GM18909 (cell line): ENCODE results near the gene SCCPDH.
"Not testable (repeated sequence)": the region's sequence is repeated elsewhere in the genome, so short reads cannot be mapped to it uniquely, and the experiment has no call there.

Experiments
- ATAC-seq: cut with Tn5 transposase; IDR thresholded peaks from one replicate; pipeline ENCODE4 v1.9.1; 2021; ENCODE audit warnings: mild to moderate bottlenecking; ENCODE audit not compliant: unreplicated experiment, poor library complexity

The SCCPDH gene

DNA sequence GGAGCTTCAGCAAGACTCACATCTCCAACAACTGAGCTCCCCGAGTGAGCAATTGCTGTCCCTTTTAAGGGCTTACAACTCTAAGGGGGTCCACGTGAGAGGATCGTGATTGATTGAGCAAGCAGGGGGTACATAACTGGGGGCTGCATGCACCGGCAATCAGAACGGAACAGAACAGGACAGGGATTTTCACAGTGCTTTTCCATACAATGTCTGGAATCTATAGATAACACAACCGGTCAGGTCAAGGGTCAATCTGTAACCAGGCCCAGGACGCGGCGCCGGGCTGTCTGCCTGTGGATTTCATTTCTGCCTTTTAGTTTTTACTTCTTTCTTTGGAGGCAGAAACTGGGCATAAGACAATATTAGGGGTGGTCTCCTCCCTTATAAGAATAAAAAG is 21.9 kb downstream of the SCCPDH start:
- ATAC-seq: not testable (repeated sequence)

DNA sequence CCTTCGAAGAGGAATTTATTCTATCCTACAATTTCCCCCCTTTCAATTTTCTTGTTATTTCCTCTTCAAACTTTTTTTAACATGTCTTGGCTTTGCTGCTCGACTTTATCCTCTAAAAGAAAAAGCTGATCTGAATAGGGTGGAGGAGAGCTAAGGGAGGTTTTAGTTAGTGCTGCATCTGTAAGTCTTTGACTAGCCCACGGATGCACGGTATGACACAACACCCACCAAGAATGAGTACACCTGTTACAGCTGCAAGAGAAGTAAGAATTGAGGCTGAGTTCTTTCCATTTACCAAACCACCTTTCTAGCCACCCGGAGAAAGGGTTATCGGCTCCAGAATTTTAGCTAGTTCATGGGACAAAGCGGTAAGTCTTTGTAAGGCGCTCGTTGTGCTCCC is 23.8 kb downstream of the SCCPDH start:
- no peak for ATAC-seq

DNA sequence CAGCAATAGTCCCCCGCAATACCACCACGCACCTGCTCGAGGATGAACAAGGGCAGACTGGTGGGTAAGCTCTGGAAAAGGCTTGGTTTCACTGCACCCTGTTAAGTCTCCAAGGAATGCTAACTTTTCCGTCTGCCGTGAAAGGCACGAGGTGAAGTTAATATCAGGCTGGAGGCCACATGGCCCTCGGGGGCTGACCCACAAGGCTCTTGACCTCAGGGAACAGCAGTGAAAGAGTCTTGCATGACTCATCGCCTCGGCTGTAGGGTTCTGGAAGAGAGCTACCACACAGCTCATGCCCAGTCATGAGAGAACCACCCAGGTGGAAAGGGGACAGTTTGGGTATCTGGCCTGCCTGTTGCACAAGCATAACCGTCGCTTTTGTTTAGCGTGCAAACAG is 24.7 kb downstream of the SCCPDH start:
- no peak for ATAC-seq

DNA sequence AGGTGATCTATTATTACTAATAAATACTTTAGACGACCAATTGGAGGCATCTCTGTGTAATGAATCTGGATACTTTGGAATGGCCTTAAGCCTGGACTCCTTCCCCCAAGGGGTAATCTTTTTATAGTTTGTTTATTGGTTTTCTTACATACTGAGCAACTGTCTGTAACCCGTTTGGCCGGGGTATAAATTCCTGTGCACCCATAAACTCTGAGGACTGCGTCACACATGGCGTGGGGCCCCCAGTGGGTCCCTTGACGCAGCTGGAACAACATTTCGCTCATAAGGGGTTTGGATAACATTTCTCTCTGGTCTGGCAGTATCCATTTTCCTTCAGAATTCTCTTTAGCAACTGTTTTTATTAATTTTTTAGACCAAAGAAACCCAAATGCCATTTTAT is 26.5 kb downstream of the SCCPDH start:
- ATAC-seq: no peak

DNA sequence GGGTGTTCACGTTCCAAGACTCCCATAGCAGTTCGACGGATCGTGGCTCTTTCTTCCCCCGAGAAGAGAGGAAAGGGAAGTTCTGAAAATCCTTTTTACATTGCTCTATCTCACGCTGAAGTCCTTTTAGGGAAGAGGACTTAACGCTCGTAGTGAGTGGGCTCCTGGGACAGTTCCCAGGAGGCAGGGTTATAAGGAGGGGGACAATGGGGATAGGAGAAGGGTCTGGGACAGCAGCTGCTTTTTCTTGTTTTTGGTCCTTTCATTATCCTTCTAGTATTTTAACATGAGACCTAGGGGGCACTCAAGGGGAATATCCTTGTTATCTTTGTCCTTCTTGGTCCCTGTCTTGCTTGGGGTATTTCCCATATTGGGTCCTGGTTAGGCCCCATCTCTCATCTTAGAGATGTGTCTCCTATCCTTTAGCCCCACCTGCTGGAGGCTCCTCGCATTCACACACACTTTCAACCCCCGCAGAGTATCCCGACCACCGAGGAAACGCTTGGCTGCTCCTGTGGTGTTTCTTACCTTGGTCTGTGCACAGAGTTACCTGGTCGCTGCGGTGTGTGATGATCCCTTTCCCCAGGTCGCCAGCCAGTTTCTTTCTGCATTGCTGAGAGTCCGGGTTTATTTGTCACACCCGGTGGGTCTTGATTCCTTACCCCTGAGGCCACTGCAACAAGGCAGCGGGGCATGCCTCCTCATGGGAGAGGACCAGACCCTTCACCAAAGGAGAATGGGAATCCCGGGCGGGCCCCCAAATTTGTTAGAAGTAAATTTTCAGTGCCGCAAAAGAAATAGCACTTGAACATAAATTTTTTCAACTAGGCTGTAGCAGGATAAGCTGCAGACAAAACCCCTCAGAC is 29.7 kb downstream of the SCCPDH start:
- peak; percentile 93 for ATAC-seq

DNA sequence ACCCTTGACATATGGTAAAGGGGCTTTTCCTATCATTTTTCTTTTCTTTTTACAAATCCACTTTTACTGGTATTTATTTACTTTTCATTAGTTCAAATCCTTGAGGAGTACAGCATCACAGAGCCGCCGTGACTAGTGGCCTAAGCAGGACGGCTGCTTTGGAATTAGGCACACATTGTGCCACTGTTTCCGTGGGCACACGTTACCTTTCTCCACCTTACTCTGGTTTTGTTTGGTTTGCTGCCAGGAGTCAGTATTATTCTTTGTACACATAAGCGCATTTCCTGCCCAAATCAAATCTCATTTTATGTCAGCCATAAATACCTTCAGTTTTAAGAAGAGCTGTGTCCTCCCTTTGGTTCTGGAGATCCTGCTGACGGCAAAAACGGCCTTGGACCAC is 31.2 kb downstream of the SCCPDH start:
- ATAC-seq: no peak

DNA sequence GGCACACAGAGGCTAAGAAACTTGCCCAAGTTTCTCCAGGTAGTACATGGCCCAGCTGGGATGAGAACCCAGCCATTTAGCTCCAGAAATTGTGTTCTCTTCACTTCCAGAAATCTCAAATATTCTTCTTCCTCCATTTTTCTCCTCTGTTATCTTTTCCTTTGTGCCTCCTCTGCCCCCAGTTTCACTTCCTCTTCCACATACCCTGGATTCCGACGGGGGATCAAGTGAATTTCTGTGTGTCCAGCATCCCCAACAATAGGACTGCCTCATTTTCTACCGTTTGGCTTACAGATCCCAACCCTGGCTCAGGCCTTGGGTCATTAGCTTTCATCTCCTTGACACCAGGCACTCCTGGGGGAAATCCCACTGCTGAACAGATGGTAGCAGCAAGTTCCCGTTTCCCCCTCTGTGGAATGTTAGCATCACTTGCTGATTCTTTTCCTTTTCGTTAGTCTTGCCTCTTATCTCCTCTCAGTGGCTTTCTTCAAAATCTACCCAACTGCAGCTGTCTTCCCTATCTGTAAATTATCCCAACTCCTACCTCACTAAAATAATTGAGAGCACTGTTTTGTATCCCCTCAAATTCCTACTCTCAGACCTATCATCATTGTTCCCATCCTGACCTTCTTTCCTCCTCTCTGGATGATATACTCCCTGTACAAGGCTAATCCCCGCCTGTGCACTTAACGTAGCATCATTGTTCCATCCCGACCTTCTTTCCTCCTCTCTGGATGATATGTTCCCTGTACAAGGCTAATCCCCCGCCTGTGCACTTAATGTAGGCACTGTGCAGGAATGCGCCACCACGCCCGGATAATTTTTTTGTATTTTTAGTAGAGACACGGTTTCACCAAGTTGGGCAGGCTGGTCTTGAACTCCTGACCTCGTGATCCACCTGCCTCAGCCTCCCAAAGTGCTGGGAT is 36.5 kb downstream of the SCCPDH start:
- ATAC-seq: no peak

DNA sequence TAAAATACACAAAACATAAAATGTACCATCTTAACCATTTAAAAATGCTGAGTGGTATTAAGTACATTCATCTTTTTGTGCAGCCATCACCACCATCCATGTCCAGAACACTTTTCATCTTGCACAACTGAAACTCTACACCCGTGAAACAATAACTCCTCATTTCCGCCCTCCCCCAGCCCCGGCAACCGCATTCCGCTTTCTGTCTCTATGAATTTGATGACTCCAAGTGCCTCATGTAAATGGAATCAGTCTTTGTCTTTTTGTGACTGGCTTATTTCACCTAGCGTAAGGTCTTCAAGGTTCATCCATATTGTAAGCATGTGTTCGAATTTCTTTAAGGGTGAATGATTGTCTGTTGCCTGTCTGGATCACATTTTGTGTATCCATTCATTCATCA is 37.2 kb downstream of the SCCPDH start:
- no peak for ATAC-seq

DNA sequence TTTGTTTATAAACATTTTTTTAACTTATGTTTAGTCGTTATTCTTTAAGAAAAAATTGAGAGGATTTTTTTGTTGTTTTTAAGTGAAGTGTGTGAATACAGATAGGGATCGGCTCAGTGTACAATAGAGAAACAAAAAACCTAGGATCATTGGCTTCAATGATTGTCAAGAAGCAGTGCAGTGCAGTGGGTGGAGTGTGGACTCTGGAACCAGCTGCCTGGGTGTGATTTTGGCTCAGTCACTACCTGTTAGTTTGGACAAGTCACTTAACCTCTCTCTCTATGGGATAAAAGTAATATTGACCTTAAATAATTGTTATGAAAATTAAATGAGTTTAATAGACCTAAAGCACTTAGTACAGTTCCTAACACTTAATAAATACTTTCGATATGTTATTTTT is 41.3 kb downstream of the SCCPDH start:
- no peak for ATAC-seq

DNA sequence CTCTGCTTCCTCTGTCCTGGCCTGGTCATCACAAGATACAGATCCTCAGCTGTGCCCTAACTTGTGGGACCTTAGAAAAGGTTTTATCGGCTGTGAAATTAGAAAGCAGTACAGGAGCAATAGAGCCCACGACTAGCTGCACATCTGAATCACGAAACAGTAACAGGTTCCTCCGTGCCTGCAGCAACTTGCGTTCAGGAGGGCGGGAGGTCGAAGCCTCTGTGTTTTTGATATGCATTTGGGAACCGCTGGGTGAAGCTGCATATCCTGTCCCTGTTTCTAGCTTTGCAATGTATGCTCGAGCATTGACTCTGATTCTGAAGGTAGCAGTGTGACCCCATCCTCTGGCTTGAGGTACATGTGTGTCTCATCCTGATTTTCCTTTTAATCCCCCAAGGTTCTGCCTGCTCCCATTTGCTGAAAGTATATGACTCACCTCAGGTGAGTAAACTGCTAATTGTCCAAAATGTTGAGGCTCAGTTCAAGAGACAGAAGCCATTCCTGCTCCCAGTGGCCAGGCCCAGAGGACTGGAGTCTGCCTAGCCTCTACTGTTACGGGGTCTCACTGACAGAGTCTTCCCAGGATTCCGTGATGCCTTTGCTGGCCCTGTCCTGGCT is 44.3 kb downstream of the SCCPDH start:
- ATAC-seq: no peak

DNA sequence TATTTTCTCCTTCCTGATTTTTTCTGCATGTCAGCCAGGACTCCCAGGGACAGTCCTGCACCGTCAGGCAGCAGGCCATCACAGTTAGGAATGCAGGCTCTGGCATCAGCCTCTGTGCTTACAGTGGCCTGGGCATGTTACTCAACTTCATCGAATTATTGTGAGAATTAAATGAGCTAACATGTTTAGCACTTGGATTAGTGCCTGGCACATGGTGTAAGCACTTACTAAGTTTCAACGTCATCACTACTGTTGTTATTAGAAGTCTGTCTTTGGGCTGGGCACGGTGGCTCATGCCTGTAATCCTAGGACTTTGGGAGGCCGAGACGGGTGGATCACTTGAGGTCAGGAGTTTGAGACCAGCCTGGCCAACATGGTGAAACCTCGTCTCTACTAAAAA is 45.1 kb downstream of the SCCPDH start:
- no peak for ATAC-seq

DNA sequence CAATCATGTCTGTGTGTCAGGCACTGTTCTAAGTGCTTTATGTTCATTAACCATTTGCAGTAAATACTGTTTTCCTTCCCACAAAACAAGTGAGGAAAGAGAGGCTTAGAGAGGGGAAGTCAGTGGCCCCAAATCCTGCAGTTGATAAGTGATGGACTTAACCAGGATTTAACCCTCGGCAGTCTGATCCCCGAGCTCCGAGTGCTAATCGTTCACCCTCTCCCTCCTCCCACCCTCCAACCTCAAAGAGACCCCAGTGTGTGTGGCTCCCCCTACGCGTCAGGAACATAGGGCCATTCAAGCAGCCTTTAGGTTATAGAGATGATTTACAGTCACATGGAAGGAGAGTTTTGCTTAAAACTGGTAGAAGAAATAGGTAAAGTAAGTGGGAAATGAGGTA is 47.2 kb downstream of the SCCPDH start:
- ATAC-seq: no peak

DNA sequence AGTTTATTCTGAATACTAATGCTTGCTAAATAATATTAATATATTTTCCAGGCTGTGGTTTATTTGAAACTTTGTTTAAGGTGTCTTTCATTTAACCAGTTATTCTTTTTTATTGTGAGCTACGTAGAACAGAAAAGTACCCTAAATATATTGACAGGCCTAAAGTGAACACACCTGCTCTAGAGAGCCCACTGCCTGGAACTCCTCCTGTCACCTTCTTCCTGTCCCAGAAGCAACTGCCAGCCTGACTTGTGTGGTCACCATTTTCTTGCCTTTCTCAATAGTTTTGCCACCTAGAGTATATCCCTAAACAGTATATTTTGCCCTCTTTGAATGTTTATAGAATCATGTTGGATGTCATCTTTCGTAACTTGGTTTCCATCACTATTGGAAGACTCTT is 48.5 kb downstream of the SCCPDH start:
- ATAC-seq: peak; percentile 19

DNA sequence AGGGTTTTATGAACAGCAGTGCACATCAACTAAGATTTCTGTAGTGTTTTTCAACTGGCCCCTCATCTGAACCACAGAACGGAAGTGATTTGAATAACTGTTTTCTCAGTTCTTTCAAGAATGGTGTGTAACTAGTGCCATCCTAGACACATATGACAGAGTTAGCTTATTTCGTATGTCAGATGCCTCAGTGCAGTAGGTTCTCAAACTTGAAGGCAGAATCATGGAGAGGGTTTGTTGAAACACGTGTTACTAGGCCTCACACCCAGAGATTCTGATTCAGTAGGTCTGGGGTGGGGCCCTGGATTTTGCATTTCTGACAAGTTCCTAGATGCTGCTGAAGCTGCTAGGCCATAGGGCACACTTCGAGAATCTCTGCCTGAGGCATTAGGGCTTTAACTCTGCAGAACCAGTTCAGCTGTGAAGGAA is 49.0 kb downstream of the SCCPDH start:
- peak; percentile 99 for ATAC-seq

DNA sequence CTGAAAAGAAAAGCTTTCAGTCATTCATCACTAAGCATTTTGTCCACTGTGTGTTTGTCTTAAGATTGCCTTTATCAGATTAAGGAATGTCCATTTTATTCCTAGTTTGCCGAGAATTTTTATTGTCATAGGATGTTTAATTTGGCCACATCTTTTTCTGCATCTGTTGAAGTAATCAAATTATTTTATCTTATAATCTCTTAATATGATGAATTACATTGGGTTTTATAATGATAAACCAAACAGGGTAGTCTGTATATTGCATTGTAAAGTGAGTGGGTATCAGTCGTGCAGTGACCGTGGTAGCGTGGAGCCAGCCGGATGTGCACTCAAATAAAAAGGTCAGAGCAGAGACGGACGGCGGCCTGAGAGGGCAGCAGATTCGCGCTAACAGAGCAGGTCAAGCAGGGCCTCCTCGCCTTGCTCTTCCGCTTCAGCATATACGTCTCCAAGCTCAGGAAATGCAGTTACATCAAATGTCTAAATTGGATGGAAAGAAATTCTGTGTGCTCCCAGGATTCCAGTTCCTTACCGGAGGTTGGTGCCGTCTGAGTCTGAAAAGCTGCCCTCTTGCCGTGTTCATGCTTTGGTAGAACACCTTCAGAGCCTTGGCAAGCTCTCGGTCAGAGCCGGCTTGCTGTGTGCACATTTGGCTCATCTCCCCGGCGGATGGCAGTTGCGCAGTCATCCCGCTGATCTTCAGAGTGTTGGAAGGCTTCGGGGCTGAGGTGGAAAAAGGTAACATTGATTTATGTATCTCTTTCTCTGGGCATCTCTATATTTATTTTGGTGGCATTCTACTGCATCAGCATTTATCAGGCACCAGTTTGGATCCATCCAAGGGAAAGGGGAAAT is 51.5 kb downstream of the SCCPDH start:
- no peak for ATAC-seq

DNA sequence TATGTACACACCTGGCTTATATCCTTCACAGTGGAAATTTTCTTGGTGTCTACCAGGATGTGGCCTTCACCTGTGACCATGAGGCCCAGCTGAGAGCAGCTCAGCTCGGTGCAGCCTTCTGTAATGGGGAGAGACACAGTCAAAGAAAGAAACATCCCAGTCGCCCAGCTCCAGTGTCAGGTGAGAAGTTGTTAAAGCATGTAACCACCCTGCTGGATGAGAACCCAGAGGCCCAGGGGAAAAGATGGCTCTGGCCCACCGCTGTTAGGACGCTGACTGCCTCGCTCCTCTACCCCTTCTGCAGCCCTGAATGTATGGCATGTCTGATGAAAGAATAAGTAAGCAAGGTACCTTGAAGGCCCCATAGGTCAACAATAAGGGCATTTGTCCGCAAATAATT is 52.7 kb downstream of the SCCPDH start:
- no peak for ATAC-seq

DNA sequence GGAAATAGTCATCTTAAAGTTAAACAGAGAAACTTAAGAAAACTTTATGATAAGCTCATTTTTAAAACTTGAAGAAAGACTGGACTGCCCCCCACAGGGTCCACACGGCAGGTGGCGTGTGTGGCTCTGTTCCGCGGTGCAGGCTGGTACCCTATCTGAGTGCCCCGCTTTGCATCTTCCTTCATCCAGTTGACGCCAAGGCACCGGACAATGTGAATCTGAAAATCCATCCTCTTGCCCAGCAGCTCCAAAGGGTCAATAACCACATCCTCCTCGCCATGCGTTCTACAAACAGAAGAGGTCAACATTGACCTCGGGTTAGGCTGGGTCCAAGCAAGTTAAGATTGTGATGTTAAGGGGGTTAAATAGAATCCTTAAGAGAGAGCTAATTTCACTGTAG is 54.5 kb downstream of the SCCPDH start:
- ATAC-seq: no peak

DNA sequence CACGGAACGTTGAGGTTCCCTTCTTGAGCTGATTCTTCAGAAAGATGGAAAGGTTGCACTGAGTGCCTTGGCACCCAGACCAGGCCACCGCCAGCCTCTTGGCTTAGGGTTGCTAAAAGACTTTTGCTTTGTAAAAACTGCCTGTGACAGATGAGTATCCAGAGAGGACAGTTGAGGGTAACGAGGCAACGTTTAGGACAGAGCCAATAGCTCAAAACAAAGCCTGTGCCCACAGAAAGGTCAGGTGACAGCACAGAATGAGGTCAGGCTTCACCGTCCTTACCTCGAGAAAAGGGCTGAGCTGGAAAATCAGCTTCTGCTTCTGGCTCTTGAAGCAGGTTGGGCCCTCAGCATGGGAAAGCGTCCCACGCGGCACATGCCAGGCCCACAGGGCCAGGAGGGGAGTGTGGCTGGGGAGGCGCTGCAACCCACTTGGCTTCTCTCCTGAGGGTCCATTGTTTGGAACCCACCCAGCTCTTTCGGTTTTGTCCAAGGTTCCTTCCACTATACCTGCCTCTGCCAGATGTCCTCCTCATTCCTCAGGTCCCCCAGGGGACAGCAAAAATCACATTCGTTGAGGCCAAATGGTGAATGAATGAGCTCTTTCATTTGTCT is 55.5 kb downstream of the SCCPDH start:
- ATAC-seq: no peak

DNA sequence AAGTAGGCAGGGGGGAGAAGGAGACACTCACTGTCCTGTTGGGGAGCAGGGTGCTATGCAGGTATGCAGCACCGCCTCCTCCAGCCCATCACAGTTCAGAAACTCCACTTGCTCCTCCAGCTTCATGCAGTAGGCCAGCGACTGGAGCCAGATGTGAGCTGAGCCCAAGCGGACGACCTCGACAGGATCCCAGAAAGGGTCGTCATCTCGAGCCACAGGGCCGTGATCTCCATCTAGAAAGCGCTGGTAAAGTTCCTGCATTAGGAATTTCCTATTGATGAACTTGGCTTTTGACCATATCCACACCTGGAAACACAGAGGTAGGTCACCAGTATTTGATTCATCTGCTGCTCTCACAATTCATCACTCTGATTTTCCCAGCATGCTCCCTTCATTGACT is 56.1 kb downstream of the SCCPDH start:
- ATAC-seq: no peak

DNA sequence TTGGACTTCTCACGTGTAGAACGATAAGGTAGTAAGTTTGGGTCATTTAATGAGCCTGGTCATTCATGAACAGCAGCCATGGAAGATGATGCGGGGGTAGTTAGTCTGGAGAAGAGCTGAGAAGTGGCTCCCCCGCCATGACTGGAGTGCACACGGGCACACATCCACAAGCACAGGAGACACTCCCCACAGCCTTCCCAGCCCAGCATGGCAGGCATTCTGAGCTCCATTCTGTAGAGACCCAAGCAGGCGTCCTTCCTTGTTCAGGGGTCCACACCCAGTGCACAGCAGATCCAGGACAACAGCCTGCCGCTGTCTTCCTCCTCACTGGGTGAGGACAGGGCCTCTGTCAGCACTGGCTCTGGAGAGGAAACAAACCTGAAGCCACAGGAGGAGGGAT is 57.0 kb downstream of the SCCPDH start:
- ATAC-seq: no peak
